Measurements from ENCODE around the gene SUCLG2. TPM values are rescaled to one million over a fixed set of nuclear protein-coding genes. Genes with fewer than 3 reads are reported as not detected.

Gene SUCLG2
- total and polyA plus RNA-seq, 11 donors, result 41.6 to 119 (median 77.6) TPM

DNA sequence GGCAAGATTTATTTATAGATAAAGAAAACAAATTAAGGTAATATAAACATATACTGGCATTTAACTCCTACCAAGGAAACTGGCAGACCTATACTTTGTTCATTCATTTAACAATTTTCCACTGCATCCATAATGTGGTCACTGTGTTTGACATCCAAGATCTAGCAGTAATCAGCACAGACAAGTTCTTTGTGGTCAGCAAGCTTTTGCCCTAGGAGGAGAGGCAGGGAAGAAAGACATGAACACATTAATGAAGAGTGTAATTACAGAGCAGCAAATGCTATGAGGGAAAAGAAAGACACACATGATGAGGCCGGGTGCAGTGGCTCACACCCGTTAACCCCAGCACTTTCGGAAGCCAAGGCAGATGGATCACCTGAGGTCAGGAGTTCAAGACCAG, 34.4 kb downstream of the SUCLG2 start:
- Histone ChIP-seq H3K27ac (no peak overlapping the region), H3K9me3 (no peaks in the 10 kb centered on the region), H3K4me3 (no peak overlapping the region), H3K36me3 (peaks cover 0 to 49% (median 33%) of the 10 kb centered on the region in 9 donors), H3K27me3 (no peaks in the 10 kb centered on the region), H3K4me1 (peaks cover 0 to 14% (median 0%) of the 10 kb centered on the region in 12 donors)
- no peak for ATAC-seq
- WGBS, 4 donors, result 84 to 90% (median 88%) methylated on average over 3 of the region's 3 CpGs
- TF ChIP-seq, protein P1, sequence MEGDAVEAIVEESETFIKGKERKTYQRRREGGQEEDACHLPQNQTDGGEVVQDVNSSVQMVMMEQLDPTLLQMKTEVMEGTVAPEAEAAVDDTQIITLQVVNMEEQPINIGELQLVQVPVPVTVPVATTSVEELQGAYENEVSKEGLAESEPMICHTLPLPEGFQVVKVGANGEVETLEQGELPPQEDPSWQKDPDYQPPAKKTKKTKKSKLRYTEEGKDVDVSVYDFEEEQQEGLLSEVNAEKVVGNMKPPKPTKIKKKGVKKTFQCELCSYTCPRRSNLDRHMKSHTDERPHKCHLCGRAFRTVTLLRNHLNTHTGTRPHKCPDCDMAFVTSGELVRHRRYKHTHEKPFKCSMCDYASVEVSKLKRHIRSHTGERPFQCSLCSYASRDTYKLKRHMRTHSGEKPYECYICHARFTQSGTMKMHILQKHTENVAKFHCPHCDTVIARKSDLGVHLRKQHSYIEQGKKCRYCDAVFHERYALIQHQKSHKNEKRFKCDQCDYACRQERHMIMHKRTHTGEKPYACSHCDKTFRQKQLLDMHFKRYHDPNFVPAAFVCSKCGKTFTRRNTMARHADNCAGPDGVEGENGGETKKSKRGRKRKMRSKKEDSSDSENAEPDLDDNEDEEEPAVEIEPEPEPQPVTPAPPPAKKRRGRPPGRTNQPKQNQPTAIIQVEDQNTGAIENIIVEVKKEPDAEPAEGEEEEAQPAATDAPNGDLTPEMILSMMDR (IDR thresholded peaks at IDR 0.05), result no peak
- no peak for TF ChIP-seq POLR2A (IDR thresholded peaks at IDR 0.05)
- intact Hi-C loops (cut with DNase I), result no loop called here
- DNase-seq, result no peak

DNA sequence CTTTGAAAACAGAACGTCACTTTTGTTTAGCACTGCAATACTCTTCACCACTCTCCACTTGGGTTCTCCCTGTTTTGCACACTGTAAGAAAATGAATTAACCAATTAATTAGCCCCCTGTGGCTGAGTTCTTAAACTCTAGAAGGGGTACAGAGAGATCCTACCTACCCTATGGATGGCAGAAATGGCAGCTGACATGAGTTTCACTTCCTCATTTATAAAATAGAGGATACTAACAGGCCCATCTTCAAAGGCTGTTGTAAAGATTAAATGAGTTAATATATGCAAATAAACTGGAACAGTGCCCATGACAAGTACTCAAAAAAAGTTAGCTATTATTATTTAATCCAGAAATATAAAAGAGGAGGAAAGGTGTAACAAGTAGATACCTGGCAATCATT, 36.9 kb downstream of the SUCLG2 start:
- Histone ChIP-seq H3K36me3 (peaks cover 0 to 37% (median 24%) of the 10 kb centered on the region in 9 donors), H3K27ac (no peak overlapping the region), H3K4me3 (no peak overlapping the region), H3K27me3 (no peaks in the 10 kb centered on the region), H3K9me3 (no peaks in the 10 kb centered on the region), H3K4me1 (peaks cover 0 to 8% (median 0%) of the 10 kb centered on the region in 12 donors)
- DNase-seq (no peak), ATAC-seq (no peak)
- intact Hi-C loops (cut with DNase I), result no loop called here
- WGBS, 4 donors, result 89 to 98% (median 96%) methylated on average over 1 of the region's 1 CpG
- TF ChIP-seq, protein P1 (IDR thresholded peaks at IDR 0.05), result no peak
- no peak for TF ChIP-seq POLR2A (IDR thresholded peaks at IDR 0.05)

DNA sequence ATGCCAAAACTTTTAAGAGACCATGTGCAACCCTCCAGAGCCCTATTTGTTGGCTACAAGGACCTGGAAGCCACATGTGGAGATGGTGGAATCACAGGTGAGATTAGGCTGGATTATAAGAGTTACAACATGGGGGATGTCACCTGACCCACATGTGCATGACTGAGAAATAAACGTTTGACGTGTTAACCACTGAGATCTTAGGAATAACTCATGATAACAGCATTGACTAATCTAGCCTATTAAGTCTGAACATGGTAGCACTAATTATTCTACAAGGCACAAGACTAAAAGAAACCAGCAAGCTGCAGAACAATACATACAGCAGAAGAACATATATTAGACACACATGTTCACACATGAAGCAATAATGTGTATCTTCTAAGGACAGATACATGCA, 38.4 kb downstream of the SUCLG2 start:
- no peak overlapping the region for H3K27ac ChIP-seq
- DNase-seq (no peak), ATAC-seq (no peak)
- peaks cover 0 to 37% (median 23%) of the 10 kb centered on the region in 9 donors for H3K36me3 ChIP-seq
- no peak for TF ChIP-seq POLR2A (IDR thresholded peaks at IDR 0.05)
- TF ChIP-seq, protein P1 (IDR thresholded peaks at IDR 0.05), result no peak
- 88 to 91% (median 89%) methylated on average over 2 of the region's 2 CpGs for WGBS, 4 donors
- no peak overlapping the region for H3K4me3 ChIP-seq
- peaks cover 0 to 8% (median 0%) of the 10 kb centered on the region in 12 donors for H3K4me1 ChIP-seq
- no peaks in the 10 kb centered on the region for H3K27me3 ChIP-seq
- intact Hi-C loops (cut with DNase I), result no loop called here
- H3K9me3 ChIP-seq, result no peaks in the 10 kb centered on the region

DNA sequence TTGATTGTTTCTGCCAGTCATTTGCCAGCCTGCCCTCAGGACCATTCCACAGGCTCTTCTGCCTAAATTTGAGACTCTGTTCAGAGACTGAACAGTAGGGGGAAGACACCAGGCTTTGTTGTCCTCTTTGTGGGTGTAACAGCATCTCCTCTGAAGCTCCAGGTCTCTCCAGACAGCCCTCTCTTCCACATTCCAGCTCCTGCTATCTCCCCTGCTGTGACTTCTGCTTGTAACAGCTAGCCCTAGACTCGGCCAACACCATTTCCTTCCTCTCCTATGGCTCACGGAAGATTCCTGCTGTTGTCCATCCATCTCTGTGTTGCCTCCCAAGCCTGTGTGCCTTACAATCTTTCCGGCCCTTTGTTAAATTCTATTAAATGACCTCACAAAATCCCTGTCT, 40.2 kb downstream of the SUCLG2 start:
- Histone ChIP-seq H3K36me3 (peaks cover 0 to 36% (median 24%) of the 10 kb centered on the region in 9 donors), H3K4me3 (no peak overlapping the region), H3K9me3 (peaks cover 0 to 4% (median 0%) of the 10 kb centered on the region in 12 donors), H3K4me1 (peaks cover 0 to 8% (median 0%) of the 10 kb centered on the region in 12 donors), H3K27me3 (no peaks in the 10 kb centered on the region), H3K27ac (no peak overlapping the region)
- no peak for DNase-seq
- intact Hi-C loops (cut with DNase I), result no loop called here
- peak in 2 of 4 donors; percentile 29 to 37 for ATAC-seq
- WGBS, 4 donors, result 50 to 77% (median 66%) methylated on average over 3 of the region's 3 CpGs
- no peak for TF ChIP-seq POLR2A (IDR thresholded peaks at IDR 0.05)
- TF ChIP-seq, protein P1 (IDR thresholded peaks at IDR 0.05), result no peak
